ENCODE results near the gene DBNL.

DBNL gene

GRCh38 chr7:44062180-44062902, 17.8 kb downstream of the DBNL start:
- no peak for DNase-seq

- no peak for DNase-seq
These were observed 18.4 kb downstream of the DBNL start for GRCh38 chr7:44062903-44063295.

GRCh38 chr7:44063547-44063893, 19.0 kb downstream of the DBNL start:
- DNase-seq: no peak

GRCh38 chr7:44063894-44064651, 19.6 kb downstream of the DBNL start:
- DNase-seq: no peak

- DNase-seq: no peak
These were observed 20.4 kb downstream of the DBNL start for GRCh38 chr7:44064791-44065430.

GRCh38 chr7:44065431-44066110, 21.1 kb downstream of the DBNL start, which contains the start of gene PGAM2:
Gene PGAM2, minus strand, starts transcription at chr7:44065567. Its CDS starts 38 bp downstream, at chr7:44065529.
- DNase-seq: no peak

- no peak for DNase-seq
These were observed 21.6 kb downstream of the DBNL start for GRCh38 chr7:44066111-44066460.

- DNase-seq: no peak
These were observed 22.1 kb downstream of the DBNL start for GRCh38 chr7:44066494-44067063.

- DNase-seq: no peak
These were observed 22.8 kb downstream of the DBNL start for GRCh38 chr7:44067064-44067951.

- no peak for DNase-seq
These were observed 23.6 kb downstream of the DBNL start for GRCh38 chr7:44068054-44068453.

GRCh38 chr7:44071726-44072363, 27.3 kb downstream of the DBNL start:
- no peak for DNase-seq

- DNase-seq: no peak
These were observed 28.1 kb downstream of the DBNL start for GRCh38 chr7:44072364-44073231.

GRCh38 chr7:44073664-44074348, 29.3 kb downstream of the DBNL start:
- peak in 1 of 4 experiments; percentile 31 for DNase-seq

- DNase-seq: no peak
These were observed 29.8 kb downstream of the DBNL start for GRCh38 chr7:44074349-44074695.

- DNase-seq: no peak
These were observed 31.0 kb downstream of the DBNL start for GRCh38 chr7:44075296-44076075.

GRCh38 chr7:44076101-44076895, 31.8 kb downstream of the DBNL start:
- no peak for DNase-seq

- no peak for DNase-seq
These were observed 32.6 kb downstream of the DBNL start for GRCh38 chr7:44077061-44077460.

- no peak for DNase-seq
These were observed 33.2 kb downstream of the DBNL start for GRCh38 chr7:44077681-44078091.
